Ovary (tissue), 9 donors: ENCODE data around the gene CEP112. TPM values are rescaled to one million over a fixed set of nuclear protein-coding genes. Genes with fewer than 3 reads are reported as not detected.

Experiments
- DNase-seq, 5 donors: peaks; one replicate each; pipeline ENCODE4 v3.0.0-alpha.2; 2019 to 2020
- H3K27ac ChIP-seq, 2 donors: fragments of 200-600 bp; one replicate each; pipeline versions ENCODE4 v1.5.1 to v1.8.0; 2019 to 2022
- H3K27me3 ChIP-seq: fragments of 200-600 bp; one replicate; pipeline ENCODE4 v1.8.0; 2022
- H3K36me3 ChIP-seq: fragments of 200-600 bp; sonication (generic); one replicate; pipeline ENCODE4 v1.5.1; 2019
- H3K4me1 ChIP-seq: one replicate; pipeline ENCODE4 v1.8.1; 2013; ENCODE audit warnings: mild to moderate bottlenecking, moderate library complexity; ENCODE audit not compliant: insufficient read depth
- H3K4me3 ChIP-seq: fragments of 200-600 bp; sonication (generic); one replicate; pipeline ENCODE4 v1.5.1; 2017
- H3K9me3 ChIP-seq, 2 donors: fragments of 200-600 bp in 1 of 2; sonication (generic) in 1 of 2; one replicate each; pipeline versions ENCODE4 v1.5.1 to v1.8.1; 2013 to 2019; ENCODE audit warnings: mild to moderate bottlenecking in 1 of 2, moderate library complexity in 1 of 2
- CTCF ChIP-seq, 3 donors: fragments of 450-650 bp in 2 of 3; fragments of 200-600 bp in 1 of 3; IDR thresholded peaks; one replicate each; pipeline versions ENCODE4 v1.5.1 to v1.8.0; 2016 to 2022; ENCODE audit warnings: antibody characterized with exemption in 3 of 3, mild to moderate bottlenecking in 1 of 3
- EP300 ChIP-seq: sonication (generic); formaldehyde crosslinking; IDR thresholded peaks from one replicate; pipeline ENCODE4 v1.6.1; 2017; ENCODE audit warnings: antibody characterized with exemption
- POLR2A ChIP-seq: fragments of 450-650 bp; IDR thresholded peaks from one replicate; pipeline ENCODE4 v1.6.1; 2017; ENCODE audit warnings: antibody characterized with exemption, mild to moderate bottlenecking, moderate library complexity
- WGBS, 3 donors: extraction: QIAGEN DNeasy Blood & Tissue Kit in 1 of 3; methylation state at CpG; one replicate each; pipeline versions ENCODE4 v1.1.5 to v1.1.7; 2013 to 2017; 5-methylcytosine and 5-hydroxymethylcytosine counted together
- intact Hi-C, 4 donors: fragments of 100-400 bp; cut with DNase I; formaldehyde crosslinking; loops; one replicate each; pipeline versions ENCODE4 v1.11.0 to v1.15.1; 2022 to 2023
- polyA plus RNA-seq, 2 donors: library from polyadenylated mRNA; stranded (reverse); fragments of 200-250 nt in 1 of 2; fragments of 350-450 nt in 1 of 2; fragmentation: Illumina TruSeq in 1 of 2; extraction: RNeasy Lipid Tissue Mini Kit (QIAGEN cat#74804) in 1 of 2; gene quantifications; one replicate each; pipeline ENCODE4 v1.2.3, GENCODE V29; 2013 to 2014
- total RNA-seq, 7 donors: library from RNA; depleted of rRNA in 2 of 7; stranded (reverse); fragments of >200 nt in 2 of 7; fragmentation: NEBNext Ultra II Directional in 3 of 7; extraction: Animal tissue kit (Norgen Biotek cat#: 25700) in 3 of 7; gene quantifications; one replicate each; pipeline versions ENCODE4 v1.1.0 to v1.2.4, GENCODE V29; 2016 to 2023
- donor health status: DM: no; HTN: no; CAD: no; lungs with moderate emphysema.
- donor health status: DM: no; HTN: no; CAD: no.
- donor health status: Bipolar disorder and iron deficiency.
- donor health status: DM: yes; HTN: yes; CAD: no.
- donor health status: DM: no; HTN: no; CAD: no.
- donor health status: DM: yes; HTN: yes; CAD: no.

The CEP112 gene
- total and polyA plus RNA-seq, 9 donors, result 9.3 to 25.5 (median 16.9) TPM

- Histone ChIP-seq H3K4me3 (no peak overlapping the region), H3K27me3 (no peaks in the 10 kb centered on the region), H3K9me3 (no peaks in the 10 kb centered on the region), H3K27ac (no peak overlapping the region), H3K36me3 (no peaks in the 10 kb centered on the region), H3K4me1 (peaks cover 2% of the 10 kb centered on the region)
- intact Hi-C loops, result no loop called here
- no peak for TF ChIP-seq EP300
- TF ChIP-seq CTCF (IDR thresholded peaks at IDR 0.05), result no peak
- no peak for TF ChIP-seq POLR2A
- DNase-seq, result no peak
- WGBS, 3 donors, result 90 to 95% (median 95%) methylated on average over 5 of the region's 5 CpGs
These were observed 299.0 kb downstream of the CEP112 start for GRCh38 chr17:65892912-65893377.

- WGBS, 3 donors, result 95 to 98% (median 97%) methylated on average over 7 of the region's 7 CpGs
- intact Hi-C loops, result no loop called here
- Histone ChIP-seq H3K27me3 (no peaks in the 10 kb centered on the region), H3K4me1 (no peaks in the 10 kb centered on the region), H3K4me3 (no peak overlapping the region), H3K36me3 (no peaks in the 10 kb centered on the region), H3K9me3 (no peaks in the 10 kb centered on the region), H3K27ac (no peak overlapping the region)
- no peak for TF ChIP-seq EP300
- no peak for TF ChIP-seq CTCF (IDR thresholded peaks at IDR 0.05)
- no peak for TF ChIP-seq POLR2A
- no peak for DNase-seq
These were observed 300.6 kb downstream of the CEP112 start for GRCh38 chr17:65891231-65891735.

GRCh38 chr17:65888649-65889048 lies 303.3 kb downstream of the CEP112 start:
- no peaks in the 10 kb centered on the region for H3K9me3 ChIP-seq
- intact Hi-C loops, result no loop called here
- H3K27ac ChIP-seq, result no peak overlapping the region
- TF ChIP-seq POLR2A, result no peak
- no peak for TF ChIP-seq EP300
- no peak for TF ChIP-seq CTCF (IDR thresholded peaks at IDR 0.05)
- H3K4me3 ChIP-seq, result no peak overlapping the region
- no peaks in the 10 kb centered on the region for H3K36me3 ChIP-seq
- H3K4me1 ChIP-seq, result no peaks in the 10 kb centered on the region
- 49 to 73% (median 60%) methylated on average over 4 of the region's 4 CpGs for WGBS, 3 donors
- H3K27me3 ChIP-seq, result no peaks in the 10 kb centered on the region
- DNase-seq, result no peak

- TF ChIP-seq POLR2A (no peak), CTCF (IDR thresholded peaks at IDR 0.05) (no peak), EP300 (no peak)
- H3K27ac ChIP-seq, result no peak overlapping the region
- H3K27me3 ChIP-seq, result no peaks in the 10 kb centered on the region
- no peaks in the 10 kb centered on the region for H3K9me3 ChIP-seq
- WGBS, 3 donors, result 38 to 45% (median 39%) methylated on average over 6 of the region's 6 CpGs
- no peak for DNase-seq
- no peaks in the 10 kb centered on the region for H3K36me3 ChIP-seq
- no peaks in the 10 kb centered on the region for H3K4me1 ChIP-seq
- intact Hi-C loops, result no loop called here
- H3K4me3 ChIP-seq, result no peak overlapping the region
These were observed 305.4 kb downstream of the CEP112 start for GRCh38 chr17:65886315-65887245.
